GM08714 (cell line): ENCODE data around the gene M1AP.

Experiments
- H3K4me3 ChIP-seq: fragments of 200-500 bp; sonication (Bioruptor generic); 2 replicates; pipeline ENCODE4 v1.5.1; 2014; ENCODE audit warnings: mild to moderate bottlenecking, low read length, inconsistent platforms
- ZNF274 ChIP-seq: IDR thresholded peaks from 2 replicates; pipeline ENCODE4 v1.6.1; 2012; ENCODE audit warnings: mild to moderate bottlenecking, low read depth, low read length

Gene M1AP

DNA sequence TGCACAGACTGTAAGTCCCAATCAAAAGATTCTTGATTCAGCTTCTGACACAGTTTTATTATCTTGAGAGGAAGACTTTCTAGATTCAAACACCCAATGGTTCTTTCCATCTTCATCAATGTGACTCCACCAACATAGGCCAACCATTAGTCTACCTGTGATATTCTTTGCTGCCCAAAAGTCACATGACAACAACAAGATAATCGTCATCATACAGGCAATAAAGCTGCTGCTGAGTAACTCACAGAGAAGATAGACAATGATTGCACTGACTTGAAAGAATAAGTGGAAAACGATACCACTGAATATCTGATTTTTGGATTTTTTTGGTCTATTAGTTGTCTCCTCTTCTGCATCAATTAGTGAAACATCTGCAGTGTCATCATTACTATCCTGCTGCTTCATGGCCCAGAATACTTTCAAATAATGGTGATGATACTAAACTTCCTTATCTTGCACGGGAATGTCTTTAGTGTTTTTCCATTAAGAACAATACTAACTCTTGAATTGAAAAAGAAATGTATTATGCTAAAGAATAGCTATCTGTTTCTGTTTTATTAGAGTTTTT, 19.5 kb downstream of the M1AP start:
- TF ChIP-seq ZNF274, result no peak
- H3K4me3 ChIP-seq, result no peak overlapping the region

DNA sequence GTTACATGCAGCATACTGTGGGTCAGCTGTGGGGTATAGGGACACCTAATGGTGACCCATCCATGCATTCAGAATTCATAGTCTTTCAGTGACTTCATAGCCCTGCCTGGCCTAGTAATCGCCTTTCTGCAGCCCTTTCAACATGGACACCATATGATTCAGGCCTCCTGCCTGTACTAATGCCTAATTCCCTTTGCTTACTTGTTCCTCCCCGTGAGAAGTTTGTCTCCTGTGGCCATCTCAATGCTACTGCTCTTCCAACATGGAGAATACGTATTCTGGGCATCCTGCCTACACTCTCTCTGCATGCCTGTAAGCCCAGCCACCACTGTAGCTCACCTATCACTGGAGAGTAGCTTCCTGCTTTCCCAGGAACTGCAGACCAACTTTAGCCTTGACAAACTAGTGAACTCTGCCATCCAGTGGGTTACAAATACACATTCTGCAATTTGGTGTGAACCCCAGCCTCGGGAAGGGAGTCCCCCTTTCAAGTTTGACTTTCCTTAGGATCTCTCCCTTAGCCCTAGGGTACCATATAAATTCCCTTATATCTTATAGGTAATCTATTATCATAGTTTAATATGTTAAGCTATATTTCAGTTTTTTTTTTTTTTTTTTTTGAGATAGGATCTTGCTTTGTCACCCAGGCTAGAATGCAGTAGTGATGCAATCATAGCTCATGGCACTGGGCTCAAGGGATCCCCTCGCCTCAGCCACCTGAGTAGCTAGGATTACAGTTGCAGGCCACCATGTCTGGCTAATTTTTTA, 22.3 kb downstream of the M1AP start:
- no peak for TF ChIP-seq ZNF274

DNA sequence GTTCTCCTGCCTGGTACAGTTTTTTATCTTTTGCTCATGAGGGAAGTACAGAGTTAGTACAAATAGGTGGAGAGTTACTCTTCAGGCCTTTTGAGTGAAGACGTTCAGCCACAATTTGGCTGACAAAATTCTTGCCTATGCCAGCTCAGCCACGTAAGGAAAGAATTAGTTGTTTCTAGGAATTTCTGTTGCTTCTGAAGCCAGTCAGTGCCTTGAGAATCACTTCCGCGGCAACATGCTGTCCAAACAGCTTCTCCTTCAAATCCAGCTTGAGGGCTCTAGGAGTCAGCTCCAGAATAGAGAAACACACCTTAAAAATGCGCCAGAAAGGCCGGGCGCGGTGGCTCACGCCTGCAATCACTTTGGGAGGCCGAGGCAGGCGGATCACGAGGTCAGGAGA, 27.5 kb downstream of the M1AP start:
- TF ChIP-seq ZNF274, result no peak
- H3K4me3 ChIP-seq, result no peak overlapping the region

More for the DNA sequence above, 22.3 kb downstream of the M1AP start:
- H3K4me3 ChIP-seq, result no peak overlapping the region

DNA sequence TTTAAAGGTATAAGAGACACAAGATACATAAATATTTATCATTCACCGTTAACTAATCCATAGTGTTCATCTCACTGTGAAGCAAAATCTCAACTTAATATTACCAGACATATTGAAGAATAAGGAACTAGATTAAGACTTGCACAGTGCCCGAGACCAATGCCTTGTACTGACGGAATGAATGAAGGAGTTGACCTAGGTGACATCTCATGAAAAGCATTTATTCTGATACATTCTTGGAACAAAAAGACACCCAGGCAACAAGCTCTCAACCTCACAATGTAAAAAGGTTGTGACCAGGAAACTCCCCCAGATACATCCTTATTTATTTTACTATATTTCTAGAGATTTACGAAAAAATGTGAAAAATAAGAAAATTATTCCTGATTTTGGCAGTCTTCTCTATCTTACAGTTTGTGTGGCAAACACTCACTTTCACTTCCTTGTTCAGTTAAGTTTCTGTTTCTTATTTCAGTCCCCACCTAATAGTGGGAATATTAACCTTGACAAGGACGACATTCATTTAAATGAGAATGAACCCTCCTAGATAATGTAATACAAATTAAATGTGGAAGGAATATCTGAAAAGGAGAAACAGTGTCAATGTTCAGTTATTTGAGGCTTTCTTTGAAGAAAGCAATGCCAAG, 28.4 kb downstream of the M1AP start:
- H3K4me3 ChIP-seq, result no peak overlapping the region
- TF ChIP-seq ZNF274, result no peak

DNA sequence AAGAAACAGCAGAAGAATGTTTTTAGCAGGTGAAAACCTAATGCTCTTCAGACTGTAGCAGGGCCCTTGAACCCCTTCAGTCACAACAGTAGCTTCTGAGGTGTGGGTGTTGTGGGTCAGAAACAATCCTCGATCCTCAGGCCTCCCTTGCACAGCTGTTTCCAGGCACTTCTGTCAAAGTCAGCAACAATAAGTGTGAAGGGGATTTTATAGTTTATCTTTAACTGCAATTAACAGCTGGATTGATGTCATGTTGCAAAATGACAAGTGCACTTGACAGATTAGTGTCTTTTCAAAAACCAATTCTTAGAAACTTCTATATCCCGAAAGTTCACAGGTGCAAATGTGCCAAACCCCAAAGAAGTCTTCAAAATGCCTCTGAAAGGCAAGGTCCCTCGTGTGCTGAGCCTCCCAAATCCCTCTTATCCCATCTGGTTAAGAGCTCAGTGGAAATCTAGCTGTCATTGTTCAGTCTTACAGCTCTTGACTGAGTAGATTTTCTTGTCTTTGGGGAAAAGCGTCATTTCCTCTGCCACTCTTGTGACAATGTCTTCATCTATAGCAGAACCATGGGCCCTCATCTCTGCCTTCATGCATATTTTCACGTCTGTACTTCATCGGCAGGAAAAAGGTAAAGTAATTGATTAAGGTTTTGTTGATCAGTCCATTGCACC, 29.6 kb downstream of the M1AP start:
- no peak overlapping the region for H3K4me3 ChIP-seq
- no peak for TF ChIP-seq ZNF274

DNA sequence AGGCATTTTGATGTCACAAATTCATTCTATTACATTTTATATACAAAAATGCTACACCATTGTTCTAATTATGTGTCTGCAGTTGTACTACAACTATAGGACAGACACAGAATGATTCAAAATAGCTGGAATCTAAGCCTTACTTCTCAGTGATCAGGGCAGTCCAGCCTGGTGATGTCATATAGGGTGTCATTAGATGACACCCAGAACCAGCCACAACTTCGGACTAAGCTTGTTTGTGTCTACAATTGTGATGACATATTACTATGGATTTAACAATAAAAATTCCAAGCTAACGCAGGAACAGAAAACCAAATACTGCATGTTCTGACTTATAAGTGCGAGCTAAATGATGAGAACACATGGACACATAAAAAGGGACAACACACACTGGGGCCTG, 31.0 kb downstream of the M1AP start:
- H3K4me3 ChIP-seq, result no peak overlapping the region
- no peak for TF ChIP-seq ZNF274

DNA sequence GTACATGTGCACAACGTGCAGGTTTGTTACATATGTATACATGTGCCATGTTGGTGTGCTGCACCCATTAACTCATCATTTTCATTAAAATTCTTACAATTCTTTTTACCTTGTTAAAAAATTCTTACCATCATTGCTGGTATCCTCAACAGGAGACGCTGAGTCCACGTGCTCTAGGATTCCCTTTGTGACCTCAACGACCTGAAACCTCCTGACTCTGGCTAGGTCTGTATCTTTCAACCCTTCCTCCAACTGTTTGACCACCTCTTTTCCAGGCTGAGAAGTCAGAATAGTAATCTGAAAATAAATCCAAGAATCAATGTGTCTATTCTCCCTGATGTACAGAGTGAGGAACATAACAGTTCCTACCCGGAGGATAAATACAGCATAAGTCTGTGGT, 41.2 kb downstream of the M1AP start:
- TF ChIP-seq ZNF274, result no peak
- H3K4me3 ChIP-seq, result no peak overlapping the region

DNA sequence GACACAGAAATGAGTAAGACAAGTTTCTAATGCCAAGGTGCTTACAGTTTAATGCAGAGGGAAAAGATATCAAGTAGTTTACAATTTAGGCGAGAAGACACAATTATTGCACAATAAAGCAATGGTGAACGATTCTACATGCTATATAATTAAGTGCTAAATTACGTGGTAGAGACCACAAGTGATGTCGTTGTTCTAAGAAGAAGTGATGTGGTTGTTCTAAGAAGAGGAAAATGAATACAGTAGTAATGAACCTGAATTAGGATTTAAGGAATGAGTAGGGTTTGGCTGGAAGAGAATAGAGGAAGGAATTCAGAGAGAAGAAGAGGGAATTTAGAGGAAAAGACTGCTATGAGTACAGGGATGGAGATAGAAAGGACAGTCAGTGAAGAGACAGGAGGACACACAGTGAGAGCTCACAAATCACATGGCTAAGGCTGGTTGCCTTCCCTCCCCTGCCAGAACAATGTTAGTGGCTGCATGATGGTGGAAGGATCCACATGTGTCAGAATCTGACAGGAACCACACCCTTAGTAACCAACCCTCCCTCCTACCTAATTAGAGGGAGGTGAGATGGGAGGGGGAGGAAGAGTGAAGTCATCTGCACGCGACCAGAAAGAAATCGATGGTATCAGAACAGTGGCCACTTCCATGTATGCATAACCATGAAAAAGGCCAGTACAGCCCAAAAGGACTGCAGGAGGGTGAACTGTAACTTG, 44.7 kb downstream of the M1AP start:
- no peak for TF ChIP-seq ZNF274
- no peak overlapping the region for H3K4me3 ChIP-seq

DNA sequence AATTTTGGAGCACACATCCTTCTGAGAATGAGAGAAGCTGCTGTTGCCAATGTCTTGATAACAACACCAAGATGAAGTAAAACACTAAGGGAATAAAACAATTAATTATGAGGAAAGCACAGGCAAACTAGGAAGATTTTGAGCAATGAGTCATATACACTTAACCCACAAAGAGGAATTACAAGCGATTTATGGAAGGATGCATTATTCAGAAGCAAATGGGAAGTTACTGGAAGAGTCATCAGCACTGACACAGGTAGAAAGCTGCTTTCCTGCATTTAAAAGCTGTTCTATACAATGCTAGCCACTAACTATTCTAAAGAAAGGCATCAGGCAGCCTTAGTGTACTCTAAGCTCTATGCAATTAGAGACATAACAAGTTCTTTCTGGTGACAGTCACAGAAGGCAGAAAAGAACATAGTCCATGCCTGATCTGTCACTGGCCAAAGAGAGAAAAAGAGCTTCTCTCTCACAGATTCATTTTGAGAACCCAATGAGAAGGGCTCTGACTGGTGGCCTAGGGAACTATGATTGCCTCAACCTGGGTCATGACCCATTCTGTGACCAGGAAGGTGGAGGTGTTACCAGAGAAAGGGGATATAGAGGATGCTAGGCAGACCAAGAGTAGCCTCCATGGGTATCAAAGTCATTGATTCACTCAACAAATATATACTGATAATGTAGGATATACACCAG, 45.4 kb downstream of the M1AP start:
- H3K4me3 ChIP-seq, result no peak overlapping the region
- no peak for TF ChIP-seq ZNF274

DNA sequence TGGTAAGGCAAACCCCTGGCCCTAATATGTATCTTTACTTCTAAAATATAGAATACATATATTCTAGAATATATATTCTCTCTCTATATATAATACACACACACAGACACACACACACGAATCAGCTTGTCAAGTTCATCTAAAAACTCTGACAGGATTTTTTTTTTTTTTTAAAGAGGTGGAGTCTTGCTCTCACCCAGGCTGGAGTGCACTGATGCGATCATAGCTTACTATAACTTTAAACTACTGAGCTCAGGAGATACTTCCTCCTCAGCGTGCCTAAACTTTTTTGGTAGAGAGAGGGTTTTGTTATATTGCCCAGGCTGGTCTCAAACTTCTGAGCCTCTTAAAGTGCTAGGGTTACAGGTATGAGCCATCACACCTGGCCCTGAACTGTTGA, 48.5 kb downstream of the M1AP start:
- no peak for TF ChIP-seq ZNF274
- no peak overlapping the region for H3K4me3 ChIP-seq

DNA sequence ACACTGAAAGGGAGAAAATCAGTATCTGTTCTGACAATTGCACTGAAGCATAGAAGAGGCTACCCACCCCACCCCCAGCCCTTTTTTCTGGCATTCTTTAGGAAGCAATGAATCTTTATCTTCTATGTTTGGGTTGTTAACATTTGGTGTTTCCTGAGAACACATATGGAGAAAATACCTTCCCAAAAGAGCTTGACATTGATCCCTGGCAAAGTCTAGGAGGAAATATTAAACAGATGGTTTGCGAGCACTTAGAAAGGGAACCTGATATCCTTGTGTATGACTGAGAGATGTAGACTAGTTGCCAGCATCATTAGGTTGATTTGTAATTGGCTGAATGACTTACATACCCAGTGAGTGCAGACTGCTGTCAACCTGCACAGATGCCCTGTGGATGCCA, 50.7 kb downstream of the M1AP start:
- no peak overlapping the region for H3K4me3 ChIP-seq
- no peak for TF ChIP-seq ZNF274

DNA sequence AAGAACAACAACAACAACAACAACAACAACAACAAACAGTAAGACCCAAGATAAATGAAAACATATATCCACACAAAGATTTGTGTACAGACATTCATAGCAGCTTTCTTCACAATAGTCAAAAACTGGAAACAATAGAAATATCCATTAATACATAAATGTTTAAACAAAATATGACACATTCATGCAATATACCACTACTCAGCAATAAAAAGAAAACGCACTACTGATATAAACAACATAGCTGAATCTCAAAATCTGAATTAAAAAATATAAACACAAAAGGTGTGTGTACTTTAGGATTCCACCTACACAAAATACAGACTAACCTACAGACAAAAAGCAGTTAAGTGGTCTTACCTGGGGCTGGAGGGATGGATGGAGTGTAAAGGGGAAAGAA, 51.5 kb downstream of the M1AP start:
- TF ChIP-seq ZNF274, result no peak
- H3K4me3 ChIP-seq, result no peak overlapping the region
